Common myeloid progenitor, CD34-positive (primary cell): ENCODE data around the gene ARHGAP31.

Experiments used
- CTCF ChIA-PET: fragments of 350-600 bp; sonication (Branson Sonifier 250); formaldehyde crosslinking; loops from one replicate; lab custom pipeline; 2021; ENCODE audit warnings: antibody characterized with exemption; lab: Charles Lee
- POLR2A ChIA-PET: fragments of 350-600 bp; sonication (Branson Sonifier 250); formaldehyde crosslinking; loops from one replicate; lab custom pipeline; 2021; ENCODE audit warnings: antibody characterized with exemption; lab: Charles Lee
- DNase-seq, 3 donors: peaks; one replicate each; pipeline versions ENCODE4 v3.0.0 to v3.0.0-alpha.2; 2013
- H3K27ac ChIP-seq, 2 experiments: 1 replicate in 1 of 2; 2 replicates in 1 of 2; pipeline ENCODE4 v1.7.0; 2013; ENCODE audit warnings: inconsistent platforms in 2 of 2, low read length in 2 of 2, mild to moderate bottlenecking in 2 of 2, low read depth in 1 of 2, moderate library complexity in 1 of 2; ENCODE audit not compliant: severe bottlenecking in 2 of 2, insufficient read depth in 1 of 2, poor library complexity in 1 of 2
- H3K27me3 ChIP-seq, 5 experiments: replicated peaks in 2 of 5; 1 replicate in 3 of 5; 2 replicates in 2 of 5; pipeline versions ENCODE4 v1.6.1 to v1.7.0; 2013; ENCODE audit warnings: low read length in 4 of 5, mild to moderate bottlenecking in 2 of 5, moderate library complexity in 2 of 5, inconsistent platforms in 1 of 5; ENCODE audit not compliant: insufficient read depth in 5 of 5, control insufficient read depth in 4 of 5
- H3K36me3 ChIP-seq, 4 experiments: 1 replicate in 2 of 4; 2 replicates in 2 of 4; pipeline versions ENCODE4 v1.6.1 to v1.7.0; 2013; ENCODE audit warnings: low read length in 3 of 4, control low read depth in 1 of 4, mild to moderate bottlenecking in 1 of 4; ENCODE audit not compliant: control insufficient read depth in 4 of 4, insufficient read depth in 4 of 4
- H3K4me1 ChIP-seq, 4 experiments: 1 replicate in 3 of 4; 2 replicates in 1 of 4; pipeline versions ENCODE4 v1.6.1 to v1.7.1; 2013; ENCODE audit warnings: low read length in 3 of 4, mild to moderate bottlenecking in 3 of 4, control low read depth in 1 of 4, inconsistent platforms in 1 of 4, moderate library complexity in 1 of 4; ENCODE audit not compliant: control insufficient read depth in 4 of 4, insufficient read depth in 4 of 4; ENCODE audit errors: control extremely low read depth in 1 of 4
- H3K4me3 ChIP-seq, 7 experiments: 1 replicate in 4 of 7; 2 replicates in 3 of 7; pipeline versions ENCODE4 v1.5.1 to v1.7.0; 2013; ENCODE audit warnings: mild to moderate bottlenecking in 7 of 7, low read length in 6 of 7, moderate library complexity in 6 of 7, inconsistent platforms in 2 of 7, low read depth in 2 of 7, control low read depth in 1 of 7; ENCODE audit not compliant: insufficient read depth in 4 of 7, control insufficient read depth in 1 of 7; ENCODE audit errors: extremely low read depth in 1 of 7
- H3K9me3 ChIP-seq, 5 experiments: 1 replicate in 4 of 5; 2 replicates in 1 of 5; pipeline versions ENCODE4 v1.6.1 to v1.7.1; 2013; ENCODE audit warnings: low read length in 4 of 5, mild to moderate bottlenecking in 2 of 5, inconsistent platforms in 1 of 5, low read depth in 1 of 5, moderate library complexity in 1 of 5; ENCODE audit not compliant: control insufficient read depth in 4 of 5, insufficient read depth in 2 of 5; ENCODE audit errors: control extremely low read depth in 1 of 5
- WGBS: methylation state at CpG from one replicate; pipeline ENCODE4 v1.1.5; 2013; ENCODE audit not compliant: insufficient coverage; 5-methylcytosine and 5-hydroxymethylcytosine counted together

ARHGAP31 gene

DNA sequence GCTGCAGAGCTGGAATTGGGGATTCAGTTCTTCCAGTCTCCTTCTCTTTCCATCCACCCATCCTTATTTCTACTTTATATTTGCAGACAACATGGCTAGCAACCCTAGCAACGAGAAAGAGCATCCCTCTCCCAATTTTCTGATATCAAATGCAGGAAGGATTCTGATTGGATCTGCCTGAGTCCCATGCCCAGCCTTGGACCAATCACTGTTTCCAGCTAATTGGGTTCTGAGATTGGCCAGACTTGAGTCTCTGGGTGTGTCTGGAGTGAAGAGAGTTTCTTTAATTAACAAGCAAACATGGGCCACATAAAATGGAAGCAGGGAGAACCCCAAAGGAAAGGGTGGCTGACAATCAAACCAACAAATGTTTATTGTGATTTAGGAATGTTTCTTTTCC, 108.6 kb downstream of the ARHGAP31 start:
- ChIA-PET POLR2A (no interaction called here), CTCF (no interaction called here)
- Histone ChIP-seq H3K36me3 (peaks cover 0 to 4% (median 1%) of the 10 kb centered on the region in 4 experiments), H3K4me1 (no peaks in the 10 kb centered on the region), H3K9me3 (no peaks in the 10 kb centered on the region), H3K27ac (no peak overlapping the region), H3K4me3 (no peak overlapping the region), H3K27me3 (no peaks in the 10 kb centered on the region)
- WGBS, result 75% methylated on average over 1 of the region's 1 CpG
- DNase-seq, result no peak

DNA sequence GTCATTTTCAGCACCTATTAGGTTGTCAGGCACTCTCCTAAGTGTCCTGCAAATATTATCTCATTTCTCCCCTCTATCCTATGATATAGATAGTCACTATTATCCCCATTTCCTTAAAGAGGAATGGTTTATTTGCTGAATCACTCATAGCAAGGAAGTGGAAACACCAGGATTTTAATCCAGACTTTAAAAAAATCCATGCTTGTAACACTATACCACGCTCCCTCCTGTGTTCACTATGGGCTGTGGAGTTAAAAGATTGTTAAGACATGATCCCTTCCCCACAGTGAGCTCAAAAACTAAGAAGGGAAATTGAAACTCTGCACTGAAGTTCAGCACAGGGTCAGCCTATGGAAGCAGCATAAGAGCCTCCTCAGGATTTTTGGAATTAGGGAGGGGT, 109.0 kb downstream of the ARHGAP31 start:
- H3K36me3 ChIP-seq, result peaks cover 0 to 4% (median 1%) of the 10 kb centered on the region in 4 experiments
- POLR2A ChIA-PET, result no interaction called here
- DNase-seq, result no peak

DNA sequence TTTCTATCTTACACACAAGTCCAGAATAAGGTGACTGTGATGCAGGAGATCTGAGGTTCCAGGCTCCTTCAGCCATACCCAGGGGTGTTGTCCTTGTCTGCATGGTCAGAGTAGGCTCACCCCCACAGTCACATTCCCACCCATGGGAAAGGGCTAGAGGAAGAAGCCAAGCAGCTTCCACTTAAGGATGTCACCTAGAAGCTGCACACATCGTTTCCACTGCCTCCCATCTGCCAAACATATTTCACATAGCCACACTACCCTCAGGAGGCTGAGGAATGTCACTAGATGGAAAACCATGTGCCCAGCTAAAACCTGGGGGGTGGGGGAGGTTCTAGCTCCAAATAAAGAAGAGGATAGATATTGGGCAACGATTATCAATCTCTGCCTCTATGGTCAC, 111.1 kb downstream of the ARHGAP31 start:
- peaks cover 0 to 4% (median 0%) of the 10 kb centered on the region in 4 experiments for H3K36me3 ChIP-seq

More for the DNA sequence above, 109.0 kb downstream of the ARHGAP31 start:
- CTCF ChIA-PET, result no interaction called here
- Histone ChIP-seq H3K27me3 (no peaks in the 10 kb centered on the region), H3K4me3 (no peak overlapping the region), H3K9me3 (no peaks in the 10 kb centered on the region), H3K27ac (no peak overlapping the region), H3K4me1 (no peaks in the 10 kb centered on the region)
- no CpG with 5 or more reads among the region's 1 CpG for WGBS

DNA sequence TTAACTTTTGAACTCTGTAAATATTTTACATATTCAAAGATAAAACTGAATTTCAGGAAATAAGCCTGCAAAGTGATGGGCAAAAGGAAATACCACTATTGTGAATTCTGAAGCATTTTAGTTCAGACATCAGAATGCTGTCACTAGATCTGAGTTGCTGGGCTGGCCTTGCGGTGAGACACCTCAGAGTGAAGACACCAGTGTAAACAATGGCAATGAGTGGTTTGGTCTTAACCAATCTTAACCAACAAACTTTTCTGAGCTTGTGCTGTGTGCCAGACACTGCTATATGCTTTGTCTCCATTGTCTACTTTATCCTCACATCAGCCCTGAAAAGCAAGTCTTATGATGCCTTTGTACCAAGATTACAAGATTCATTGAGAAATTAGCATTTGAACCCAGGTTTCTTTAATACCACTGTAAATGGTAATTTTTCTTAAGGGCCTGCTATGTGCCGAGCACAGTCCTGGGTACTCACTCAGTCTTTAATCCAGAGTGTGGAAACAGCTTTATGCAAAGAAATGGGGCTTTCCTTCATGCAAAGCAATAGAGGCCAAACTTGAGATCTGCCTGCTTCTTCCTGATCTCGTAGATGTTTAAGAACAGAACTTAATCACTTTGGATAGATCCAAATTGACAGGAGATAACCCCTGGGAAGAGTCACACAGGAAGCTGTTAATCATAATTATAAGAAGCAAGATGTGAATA, 114.2 kb downstream of the ARHGAP31 start:
- peaks cover 0 to 8% (median 0%) of the 10 kb centered on the region in 4 experiments for H3K36me3 ChIP-seq
- H3K27me3 ChIP-seq, result no peaks in the 10 kb centered on the region
- 74% methylated on average over 3 of the region's 3 CpGs for WGBS
- ChIA-PET POLR2A (no interaction called here), CTCF (interaction anchor here (1.4 kb wide), 1 partner anchor 10 kb away, joined by 4 read pairs; no protein-coding TSS in a partner anchor)
- no peak overlapping the region for H3K4me3 ChIP-seq
- H3K4me1 ChIP-seq, result no peaks in the 10 kb centered on the region
- H3K9me3 ChIP-seq, result no peaks in the 10 kb centered on the region
- no peak for DNase-seq
- no peak overlapping the region for H3K27ac ChIP-seq

More for the DNA sequence above, 111.1 kb downstream of the ARHGAP31 start:
- WGBS, result 100% methylated on average over 1 of the region's 2 CpGs
- ChIA-PET CTCF (no interaction called here), POLR2A (no interaction called here)
- DNase-seq, result no peak
- no peaks in the 10 kb centered on the region for H3K9me3 ChIP-seq
- H3K4me1 ChIP-seq, result no peaks in the 10 kb centered on the region
- no peak overlapping the region for H3K4me3 ChIP-seq
- H3K27ac ChIP-seq, result no peak overlapping the region
- no peaks in the 10 kb centered on the region for H3K27me3 ChIP-seq

DNA sequence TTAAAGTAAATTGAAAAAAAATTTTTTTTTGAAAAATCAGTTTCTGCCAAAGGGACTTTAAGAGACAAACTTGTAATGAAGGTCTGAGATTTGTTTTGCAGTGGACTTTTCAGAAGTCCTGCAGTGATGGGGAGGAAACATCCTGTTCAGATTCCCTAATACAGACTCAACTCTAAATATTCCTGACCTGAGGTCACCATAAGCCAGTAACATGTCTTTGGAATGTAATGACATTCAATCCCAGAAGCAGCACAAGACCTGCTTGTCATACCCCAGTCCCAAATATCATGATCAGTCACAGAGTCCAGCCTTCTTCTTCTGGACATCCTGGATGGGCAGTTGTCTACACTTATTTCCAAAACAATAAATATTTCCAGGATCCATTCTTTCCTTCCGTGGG, 115.7 kb downstream of the ARHGAP31 start:
- H3K27me3 ChIP-seq, result no peaks in the 10 kb centered on the region
- peaks cover 0 to 8% (median 0%) of the 10 kb centered on the region in 4 experiments for H3K36me3 ChIP-seq
- POLR2A ChIA-PET, result no interaction called here
- CTCF ChIA-PET, result interaction anchor here (0.8 kb wide), 1 partner anchor 9 kb away, joined by 3 read pairs; no protein-coding TSS in a partner anchor
- whole genome bisulfite sequencing, result 100% methylated on average over 1 of the region's 1 CpG
- no peak for DNase-seq
- no peaks in the 10 kb centered on the region for H3K9me3 ChIP-seq
- no peak overlapping the region for H3K4me3 ChIP-seq
- H3K4me1 ChIP-seq, result no peaks in the 10 kb centered on the region
- no peak overlapping the region for H3K27ac ChIP-seq

DNA sequence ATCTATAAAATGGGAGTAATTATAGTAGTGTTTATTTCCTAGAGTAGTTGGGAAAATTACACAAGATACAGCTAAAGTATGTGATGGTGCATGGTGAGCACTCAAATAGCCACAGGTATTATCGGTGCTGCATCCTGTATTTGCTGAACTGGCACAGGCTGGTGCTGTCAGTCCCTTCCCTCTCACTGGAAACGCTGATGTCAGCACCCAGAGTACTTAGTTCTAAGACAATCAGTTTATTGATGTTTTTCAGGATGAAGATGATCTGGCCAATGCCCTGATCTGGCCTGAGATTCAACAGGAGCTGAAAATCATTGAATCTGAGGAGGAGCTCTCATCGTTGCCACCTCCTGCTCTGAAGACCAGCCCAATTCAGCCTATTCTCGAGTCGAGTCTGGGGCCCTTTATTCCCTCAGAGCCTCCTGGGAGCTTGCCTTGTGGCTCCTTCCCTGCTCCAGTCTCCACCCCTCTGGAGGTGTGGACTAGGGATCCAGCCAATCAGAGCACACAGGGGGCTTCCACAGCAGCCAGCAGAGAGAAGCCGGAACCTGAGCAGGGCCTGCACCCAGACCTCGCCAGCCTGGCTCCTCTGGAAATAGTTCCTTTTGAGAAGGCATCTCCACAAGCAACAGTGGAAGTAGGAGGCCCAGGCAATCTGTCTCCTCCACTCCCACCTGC, 119.6 kb downstream of the ARHGAP31 start:
- H3K27ac ChIP-seq, result no peak overlapping the region
- no peak overlapping the region for H3K4me3 ChIP-seq
- H3K4me1 ChIP-seq, result no peaks in the 10 kb centered on the region
- H3K9me3 ChIP-seq, result no peaks in the 10 kb centered on the region
- CTCF ChIA-PET, result no interaction called here
- POLR2A ChIA-PET, result no interaction called here
- H3K27me3 ChIP-seq, result no peaks in the 10 kb centered on the region
- no peak for DNase-seq
- peaks cover 0 to 8% (median 0%) of the 10 kb centered on the region in 4 experiments for H3K36me3 ChIP-seq
- WGBS, result 100% methylated on average over 6 of the region's 7 CpGs

DNA sequence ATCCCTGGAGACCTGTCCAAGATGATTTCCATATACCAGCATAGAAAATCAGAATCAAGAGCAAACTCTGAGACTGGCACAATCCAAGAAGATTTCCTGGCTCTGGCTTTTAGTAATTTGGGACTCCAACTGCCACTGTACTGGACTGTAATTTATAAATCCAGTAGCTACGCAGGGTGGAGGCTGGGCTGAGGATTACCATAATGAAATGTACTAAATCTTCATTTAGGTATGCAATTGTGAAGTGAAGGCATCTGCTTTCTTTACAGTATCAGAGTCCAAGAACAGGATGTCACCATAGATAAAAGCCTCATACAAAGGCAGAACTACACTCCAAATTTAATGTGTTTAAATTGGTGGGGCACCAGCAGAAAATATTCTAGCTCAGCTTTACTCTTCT, 122.7 kb downstream of the ARHGAP31 start:
- no peaks in the 10 kb centered on the region for H3K27me3 ChIP-seq
- WGBS, result 100% methylated on average over 1 of the region's 1 CpG
- no peak overlapping the region for H3K27ac ChIP-seq
- no peaks in the 10 kb centered on the region for H3K9me3 ChIP-seq
- no peak overlapping the region for H3K4me3 ChIP-seq
- DNase-seq, result no peak
- ChIA-PET POLR2A (no interaction called here), CTCF (interaction anchor here (0.7 to 1.1 kb wide), 2 partner anchors 13 to 143 kb away, joined by 3 read pairs; no protein-coding TSS in a partner anchor)
- no peaks in the 10 kb centered on the region for H3K4me1 ChIP-seq
- H3K36me3 ChIP-seq, result no peaks in the 10 kb centered on the region
